AG10803 (cell line): ENCODE data around the gene TTLL6.
"Not testable (repeated sequence)": the region's sequence is repeated elsewhere in the genome, so short reads cannot be mapped to it uniquely, and the experiment has no call there.

Experiments used
- DNase-seq: peaks from one replicate; pipeline ENCODE4 v3.0.0; 2010; ENCODE audit warnings: low read depth
- H3K4me3 ChIP-seq: 2 replicates; pipeline ENCODE4 v1.5.1; 2011; ENCODE audit warnings: mild to moderate bottlenecking, low read length, control low read depth
- CTCF ChIP-seq: conservative IDR thresholded peaks from 2 replicates; pipeline ENCODE4 v1.5.1; 2011; ENCODE audit warnings: mild to moderate bottlenecking, low read length, control low read depth, inconsistent platforms

The TTLL6 gene

GRCh38 chr17:48831549-48831883, 14.5 kb upstream of the TTLL6 start:
- no peak for TF ChIP-seq CTCF
- DNase-seq: no peak
- H3K4me3 ChIP-seq: peak overlapping the region; percentile 99

- 0 out of 2 replicates have a peak, but pooled peaks have one; percentile 0 for TF ChIP-seq CTCF
- peak within 1 kb of the TSS; percentile 99 for H3K4me3 ChIP-seq
- DNase-seq: peak; percentile 89
These were observed 14.0 kb upstream of the TTLL6 start, which contains the start of gene CALCOCO2 for GRCh38 chr17:48830840-48831548. TSS of gene CALCOCO2 (plus strand) at chr17:48831035. CDS start at chr17:48841708, 10,673 bp downstream.

- no peak for TF ChIP-seq CTCF
- no peak for DNase-seq
- H3K4me3 ChIP-seq: no peak overlapping the region
These were observed 8.7 kb upstream of the TTLL6 start for GRCh38 chr17:48825446-48826381.

GRCh38 chr17:48820936-48821335, 3.9 kb upstream of the TTLL6 start:
- not testable (repeated sequence) for H3K4me3 ChIP-seq, DNase-seq

GRCh38 chr17:48819466-48819865, 2.4 kb upstream of the TTLL6 start:
- DNase-seq: no peak
- TF ChIP-seq CTCF: no peak
- H3K4me3 ChIP-seq: no peak overlapping the region

GRCh38 chr17:48818361-48818841, 1.4 kb upstream of the TTLL6 start:
- no peak for DNase-seq
- TF ChIP-seq CTCF: no peak

GRCh38 chr17:48816438-48816773, 623 bp downstream of the TTLL6 start:
- TF ChIP-seq CTCF: no peak
- H3K4me3 ChIP-seq: no peak overlapping the region; the same call in 1 of the 2 replicates

More at GRCh38 chr17:48818361-48818841, 1.4 kb upstream of the TTLL6 start:
- H3K4me3 ChIP-seq: no peak overlapping the region

More at GRCh38 chr17:48816438-48816773, 623 bp downstream of the TTLL6 start:
- DNase-seq: no peak
